OCI-LY1 (cell line): ENCODE results near the gene CYTH4.

Source experiments
- H2AFZ ChIP-seq: fragments of 200-600 bp; sonication (generic), shearing (Covaris generic); 2 replicates; pipeline ENCODE4 v1.6.0; 2014; ENCODE audit warnings: antibody characterized with exemption, mild to moderate bottlenecking, low read length
- H3F3A ChIP-seq: fragments of 200-600 bp; sonication (generic), shearing (Covaris generic); 2 replicates; pipeline ENCODE4 v1.6.0; 2014; ENCODE audit warnings: mild to moderate bottlenecking, antibody characterized with exemption, low read length, moderate library complexity; ENCODE audit not compliant: insufficient read depth
- H3K27ac ChIP-seq: fragments of 200-600 bp; sonication (generic); 2 replicates; pipeline ENCODE4 v1.5.1; 2014; ENCODE audit warnings: low read length, mixed run types, mild to moderate bottlenecking, low read depth; ENCODE audit not compliant: poor library complexity, severe bottlenecking
- H3K27me3 ChIP-seq: fragments of 200-600 bp; sonication (generic); 2 replicates; pipeline ENCODE4 v1.6.0; 2014; ENCODE audit warnings: antibody characterized with exemption, mild to moderate bottlenecking, low read length, moderate library complexity; ENCODE audit not compliant: insufficient read depth
- H3K36me3 ChIP-seq: fragments of 200-600 bp; sonication (generic); 2 replicates; pipeline ENCODE4 v1.6.1; 2014; ENCODE audit warnings: mild to moderate bottlenecking, antibody characterized with exemption, low read length, moderate library complexity, mixed read lengths; ENCODE audit not compliant: insufficient read depth
- H3K4me1 ChIP-seq: fragments of 200-600 bp; sonication (generic); 2 replicates; pipeline ENCODE4 v1.5.1; 2014; ENCODE audit warnings: mild to moderate bottlenecking, low read length, moderate library complexity; ENCODE audit not compliant: insufficient read depth, severe bottlenecking
- H3K4me2 ChIP-seq: fragments of 200-600 bp; sonication (generic), shearing (Covaris generic); 2 replicates; pipeline ENCODE4 v1.6.1; 2014; ENCODE audit warnings: low read length
- H3K4me3 ChIP-seq: fragments of 200-600 bp; sonication (generic); 2 replicates; pipeline ENCODE4 v1.5.1; 2014; ENCODE audit warnings: low read length, low read depth, mild to moderate bottlenecking, mixed read lengths; ENCODE audit not compliant: poor library complexity, severe bottlenecking
- H3K79me2 ChIP-seq: fragments of 200-600 bp; shearing (Covaris generic); 2 replicates; pipeline ENCODE4 v1.6.1; 2016; ENCODE audit warnings: mixed run types, low read length, mixed read lengths; ENCODE audit not compliant: insufficient read depth
- H3K9ac ChIP-seq: fragments of 200-600 bp; sonication (generic), shearing (Covaris generic); 2 replicates; pipeline ENCODE4 v1.6.1; 2014; ENCODE audit warnings: mild to moderate bottlenecking, low read length, mixed read lengths
- H3K9me2 ChIP-seq: fragments of 200-600 bp; sonication (generic), shearing (Covaris generic); 2 replicates; pipeline ENCODE4 v1.6.1; 2014; ENCODE audit warnings: low read depth, mild to moderate bottlenecking, low read length, mixed read lengths
- H3K9me3 ChIP-seq: fragments of 200-600 bp; shearing (Covaris generic); 2 replicates; pipeline ENCODE4 v1.6.1; 2014; ENCODE audit warnings: low read length, mixed read lengths
- H4K20me1 ChIP-seq: fragments of 200-600 bp; sonication (generic), shearing (Covaris generic); 2 replicates; pipeline ENCODE4 v1.6.0; 2016; ENCODE audit warnings: mild to moderate bottlenecking, low read length; ENCODE audit not compliant: insufficient read depth
- CTCF ChIP-seq: fragments of 200-600 bp; sonication (generic), shearing (Covaris generic); IDR thresholded peaks from 2 replicates; pipeline ENCODE4 v1.5.1; 2017; ENCODE audit warnings: mild to moderate bottlenecking, antibody characterized with exemption, low read length, moderate library complexity, mixed read lengths
- EZH2 ChIP-seq: fragments of 200-600 bp; sonication (generic), shearing (Covaris generic); IDR thresholded peaks from 2 replicates; pipeline ENCODE4 v1.8.0; 2017; ENCODE audit warnings: borderline replicate concordance, mixed run types, mild to moderate bottlenecking, antibody characterized with exemption, low read length, moderate library complexity, mixed read lengths

CYTH4 gene

GRCh38 chr22:37310075-37310606 lies 27.8 kb downstream of the CYTH4 start:
- no peak overlapping the region for H3K27ac ChIP-seq
- H3K79me2 ChIP-seq, result no peaks in the 10 kb centered on the region
- no peak overlapping the region for H3K9ac ChIP-seq
- no peak overlapping the region for H3K4me2 ChIP-seq
- H3K4me1 ChIP-seq, result peaks cover 30% of the 10 kb centered on the region
- no peaks in the 10 kb centered on the region for H3K9me3 ChIP-seq
- H3K27me3 ChIP-seq, result peaks cover 4% of the 10 kb centered on the region; the same call in 1 of the 2 replicates
- TF ChIP-seq EZH2, result no peak
- no peak for TF ChIP-seq CTCF
- no peak overlapping the region for H2AFZ ChIP-seq
- no peaks in the 10 kb centered on the region for H3K9me2 ChIP-seq
- no peaks in the 10 kb centered on the region for H3K36me3 ChIP-seq
- H4K20me1 ChIP-seq, result no peaks in the 10 kb centered on the region
- H3F3A ChIP-seq, result no peaks in the 10 kb centered on the region
- no peak overlapping the region for H3K4me3 ChIP-seq

- no peak overlapping the region for H2AFZ ChIP-seq
- H3K4me1 ChIP-seq, result peaks cover 30% of the 10 kb centered on the region
- H3K4me2 ChIP-seq, result no peak overlapping the region
- TF ChIP-seq EZH2 (no peak), CTCF (no peak)
- no peaks in the 10 kb centered on the region for H3K36me3 ChIP-seq
- no peaks in the 10 kb centered on the region for H3K9me3 ChIP-seq
- no peak overlapping the region for H3K27ac ChIP-seq
- no peak overlapping the region for H3K4me3 ChIP-seq
- H3K27me3 ChIP-seq, result peaks cover 4% of the 10 kb centered on the region; the same call in 1 of the 2 replicates
- H3K9me2 ChIP-seq, result no peaks in the 10 kb centered on the region
- no peaks in the 10 kb centered on the region for H3K79me2 ChIP-seq
- no peak overlapping the region for H3K9ac ChIP-seq
- no peaks in the 10 kb centered on the region for H4K20me1 ChIP-seq
- no peaks in the 10 kb centered on the region for H3F3A ChIP-seq
These were observed 28.7 kb downstream of the CYTH4 start for GRCh38 chr22:37310815-37311595.

GRCh38 chr22:37311761-37312312 lies 29.5 kb downstream of the CYTH4 start:
- Histone ChIP-seq H3K9me3 (no peaks in the 10 kb centered on the region), H3K36me3 (no peaks in the 10 kb centered on the region), H3K9ac (no peak overlapping the region), H3F3A (no peaks in the 10 kb centered on the region), H3K4me3 (no peak overlapping the region), H3K79me2 (no peaks in the 10 kb centered on the region), H4K20me1 (no peaks in the 10 kb centered on the region), H3K9me2 (no peaks in the 10 kb centered on the region), H3K27me3 (peaks cover 4% of the 10 kb centered on the region; the same call in 1 of the 2 replicates), H3K27ac (no peak overlapping the region), H3K4me1 (peaks cover 25% of the 10 kb centered on the region), H3K4me2 (no peak overlapping the region), H2AFZ (no peak overlapping the region)
- no peak for TF ChIP-seq CTCF
- TF ChIP-seq EZH2, result no peak
